ENCODE measurements around the gene STOML1. TPM values are rescaled to one million over a fixed set of nuclear protein-coding genes. Genes with fewer than 3 reads are reported as not detected.

The STOML1 gene
- total and polyA plus RNA-seq, 10 donors: 8.2 to 15.2 (median 10.0) TPM

GRCh38 chr15:73959801-73960200 is 32.3 kb downstream of the STOML1 start:
- peak overlapping the region in 1 of 8 donors; percentile 33 for H3K27ac ChIP-seq
- no peaks in the 10 kb centered on the region for H3K27me3 ChIP-seq (replicated peaks in 1 of 7)
- TF ChIP-seq, protein P1, sequence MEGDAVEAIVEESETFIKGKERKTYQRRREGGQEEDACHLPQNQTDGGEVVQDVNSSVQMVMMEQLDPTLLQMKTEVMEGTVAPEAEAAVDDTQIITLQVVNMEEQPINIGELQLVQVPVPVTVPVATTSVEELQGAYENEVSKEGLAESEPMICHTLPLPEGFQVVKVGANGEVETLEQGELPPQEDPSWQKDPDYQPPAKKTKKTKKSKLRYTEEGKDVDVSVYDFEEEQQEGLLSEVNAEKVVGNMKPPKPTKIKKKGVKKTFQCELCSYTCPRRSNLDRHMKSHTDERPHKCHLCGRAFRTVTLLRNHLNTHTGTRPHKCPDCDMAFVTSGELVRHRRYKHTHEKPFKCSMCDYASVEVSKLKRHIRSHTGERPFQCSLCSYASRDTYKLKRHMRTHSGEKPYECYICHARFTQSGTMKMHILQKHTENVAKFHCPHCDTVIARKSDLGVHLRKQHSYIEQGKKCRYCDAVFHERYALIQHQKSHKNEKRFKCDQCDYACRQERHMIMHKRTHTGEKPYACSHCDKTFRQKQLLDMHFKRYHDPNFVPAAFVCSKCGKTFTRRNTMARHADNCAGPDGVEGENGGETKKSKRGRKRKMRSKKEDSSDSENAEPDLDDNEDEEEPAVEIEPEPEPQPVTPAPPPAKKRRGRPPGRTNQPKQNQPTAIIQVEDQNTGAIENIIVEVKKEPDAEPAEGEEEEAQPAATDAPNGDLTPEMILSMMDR (IDR thresholded peaks at IDR 0.05 in 8 of 11, conservative IDR thresholded peaks at IDR 0.05 in 3 of 11): no peak
- TF ChIP-seq POLR2AphosphoS5 (IDR thresholded peaks at IDR 0.05) (no peak), POLR2A (IDR thresholded peaks at IDR 0.05) (no peak)
- no peaks in the 10 kb centered on the region for H3K36me3 ChIP-seq
- DNase-seq: peak; percentile 43
- 87 to 96% (median 90%) methylated on average over 6 of the region's 6 CpGs for WGBS, 5 donors
- H3K4me3 ChIP-seq: no peak overlapping the region
- peaks cover 0 to 39% (median 26%) of the 10 kb centered on the region in 6 donors for H3K4me1 ChIP-seq
- intact Hi-C loops (cut with DNase I; ENCODE audit: low total_unique reads): no loop called here
- H3K9me3 ChIP-seq: no peaks in the 10 kb centered on the region

GRCh38 chr15:73959012-73959581 is 33.0 kb downstream of the STOML1 start:
- Histone ChIP-seq H3K27ac (peak overlapping the region in 1 of 8 donors; percentile 33), H3K4me1 (peaks cover 0 to 32% (median 22%) of the 10 kb centered on the region in 6 donors), H3K27me3 (replicated peaks in 1 of 7) (no peaks in the 10 kb centered on the region), H3K9me3 (no peaks in the 10 kb centered on the region), H3K36me3 (no peaks in the 10 kb centered on the region), H3K4me3 (no peak overlapping the region)
- 17 to 29% (median 23%) methylated on average over 8 of the region's 8 CpGs for WGBS, 5 donors
- intact Hi-C loops (cut with DNase I; ENCODE audit: low total_unique reads): no loop called here
- DNase-seq: peak; percentile 72
- no peak for TF ChIP-seq POLR2A (IDR thresholded peaks at IDR 0.05)
- TF ChIP-seq, protein P1 (IDR thresholded peaks at IDR 0.05 in 8 of 11, conservative IDR thresholded peaks at IDR 0.05 in 3 of 11): no peak
- TF ChIP-seq POLR2AphosphoS5 (IDR thresholded peaks at IDR 0.05): no peak

- Histone ChIP-seq H3K27me3 (replicated peaks in 1 of 7) (no peaks in the 10 kb centered on the region), H3K27ac (peak overlapping the region in 2 of 8 donors; percentile 39 to 44), H3K4me3 (no peak overlapping the region), H3K9me3 (no peaks in the 10 kb centered on the region), H3K4me1 (peaks cover 0 to 43% (median 28%) of the 10 kb centered on the region in 6 donors), H3K36me3 (no peaks in the 10 kb centered on the region)
- intact Hi-C loops (cut with DNase I; ENCODE audit: low total_unique reads): no loop called here
- no peak for TF ChIP-seq POLR2AphosphoS5 (IDR thresholded peaks at IDR 0.05)
- TF ChIP-seq, protein P1 (IDR thresholded peaks at IDR 0.05 in 8 of 11, conservative IDR thresholded peaks at IDR 0.05 in 3 of 11): no peak
- no peak for TF ChIP-seq POLR2A (IDR thresholded peaks at IDR 0.05)
- WGBS, 5 donors: 87 to 98% (median 94%) methylated on average over 2 of the region's 2 CpGs
- peak; percentile 6 for DNase-seq
These were observed 34.3 kb downstream of the STOML1 start for GRCh38 chr15:73957785-73958184.

DNA sequence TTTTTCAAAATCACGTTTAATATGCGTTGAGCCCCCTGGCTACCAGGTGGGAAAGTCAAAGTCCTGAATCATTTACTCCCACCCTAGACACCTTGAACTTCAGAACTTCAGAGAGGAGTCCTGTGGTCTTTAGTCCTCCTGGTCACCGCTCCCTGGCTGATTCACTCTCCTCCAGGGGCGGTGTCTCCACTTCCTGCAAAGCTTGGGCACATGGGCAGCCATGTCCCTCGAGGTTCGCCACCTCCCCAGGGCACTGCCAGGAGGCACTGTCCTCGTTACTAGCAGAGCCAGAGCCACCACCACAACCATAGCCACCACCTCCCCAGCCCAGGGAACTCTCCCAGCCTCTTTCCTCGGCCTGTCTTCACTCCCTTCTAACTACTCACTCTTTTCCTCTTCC is 34.8 kb downstream of the STOML1 start:
- DNase-seq: peak; percentile 74
- intact Hi-C loops (cut with DNase I; ENCODE audit: low total_unique reads): no loop called here
- 55 to 74% (median 65%) methylated on average over 8 of the region's 8 CpGs for WGBS, 5 donors
- no peaks in the 10 kb centered on the region for H3K27me3 ChIP-seq (replicated peaks in 1 of 7)
- peaks cover 2 to 48% (median 32%) of the 10 kb centered on the region in 6 donors for H3K4me1 ChIP-seq
- no peaks in the 10 kb centered on the region for H3K36me3 ChIP-seq
- peak overlapping the region in 2 of 8 donors; percentile 39 to 44 for H3K27ac ChIP-seq
- H3K9me3 ChIP-seq: no peaks in the 10 kb centered on the region
- H3K4me3 ChIP-seq: no peak overlapping the region
- TF ChIP-seq POLR2A (IDR thresholded peaks at IDR 0.05) (no peak), POLR2AphosphoS5 (IDR thresholded peaks at IDR 0.05) (no peak)
- TF ChIP-seq, protein P1 (IDR thresholded peaks at IDR 0.05 in 8 of 11, conservative IDR thresholded peaks at IDR 0.05 in 3 of 11): no peak

Data from spleen (tissue), 11 donors.